Body of pancreas (tissue), 4 donors: ENCODE data around the gene FBRS. TPM values are rescaled to one million over a fixed set of nuclear protein-coding genes. Genes with fewer than 3 reads are reported as not detected.

ENCODE experiments used
- ATAC-seq: fragments of 150-250 bp; one replicate; pipeline ENCODE4 v1.9.1; 2016
- DNase-seq, 4 donors: peaks; one replicate each; pipeline ENCODE4 v3.0.0-alpha.2; 2019
- H3K27ac ChIP-seq, 4 donors: fragments of 200-600 bp; sonication (generic); 1 replicate in 3 of 4; 2 replicates in 1 of 4; pipeline versions ENCODE4 v1.5.1 to v1.6.1; 2016 to 2019; ENCODE audit warnings: mild to moderate bottlenecking in 1 of 4, mixed read lengths in 1 of 4, moderate library complexity in 1 of 4
- H3K27me3 ChIP-seq, 2 donors: fragments of 200-600 bp; sonication (generic); one replicate each; pipeline ENCODE4 v1.6.0; 2016; ENCODE audit warnings: mild to moderate bottlenecking in 1 of 2
- H3K36me3 ChIP-seq, 2 donors: fragments of 200-600 bp; sonication (generic); replicated peaks in 1 of 2; 2 replicates each; pipeline ENCODE4 v1.5.1; 2016; ENCODE audit warnings: low read depth in 2 of 2; ENCODE audit not compliant: insufficient read depth in 1 of 2
- H3K4me1 ChIP-seq: fragments of 200-600 bp; sonication (generic); one replicate; pipeline ENCODE4 v1.6.0; 2016
- H3K4me3 ChIP-seq, 2 donors: fragments of 200-600 bp; sonication (generic); 1 replicate in 1 of 2; 2 replicates in 1 of 2; pipeline ENCODE4 v1.5.1; 2016 to 2019
- H3K9me3 ChIP-seq, 3 donors: fragments of 200-600 bp; sonication (generic); 1 replicate in 2 of 3; 2 replicates in 1 of 3; pipeline ENCODE4 v1.5.1; 2016
- CTCF ChIP-seq, 7 experiments: fragments of 450-650 bp in 4 of 7; fragments of 200-600 bp in 3 of 7; sonication (generic) in 3 of 7; IDR thresholded peaks; one replicate each; pipeline ENCODE4 v1.5.1; 2016 to 2019; ENCODE audit warnings: antibody characterized with exemption in 7 of 7
- POLR2A ChIP-seq, 3 donors: fragments of 450-650 bp; IDR thresholded peaks; one replicate each; pipeline ENCODE4 v1.6.1; 2016; ENCODE audit warnings: antibody characterized with exemption in 3 of 3, mild to moderate bottlenecking in 2 of 3
- WGBS, 2 donors: methylation state at CpG; one replicate each; pipeline ENCODE4 v1.1.5; 2017; 5-methylcytosine and 5-hydroxymethylcytosine counted together
- intact Hi-C: fragments of 100-400 bp; cut with DNase I; formaldehyde crosslinking; loops from one replicate; pipeline ENCODE4 v1.15.1; 2023
- total RNA-seq, 2 donors: library from RNA; depleted of rRNA; stranded (reverse); fragments of >200 nt; gene quantifications; one replicate each; pipeline ENCODE4 v1.1.0, GENCODE V29; 2016

Gene FBRS
- total RNA-seq, 2 donors from 2014 or later, result 20.8 to 76.8 TPM

GRCh38 chr16:30654856-30655255 is 3.4 kb upstream of the FBRS start:
- intact Hi-C loops, result no loop called here
- Histone ChIP-seq H3K27ac (no peak overlapping the region), H3K9me3 (no peaks in the 10 kb centered on the region), H3K27me3 (no peaks in the 10 kb centered on the region), H3K4me1 (peaks cover 31% of the 10 kb centered on the region), H3K4me3 (no peak overlapping the region), H3K36me3 (peaks cover 0 to 8% of the 10 kb centered on the region in 2 donors)
- ATAC-seq (no peak), DNase-seq (no peak)
- 95 to 96% methylated on average over 15 to 18 of the region's 18 CpGs for WGBS, 2 donors
- TF ChIP-seq POLR2A (IDR thresholded peaks at IDR 0.05) (no peak), CTCF (IDR thresholded peaks at IDR 0.05) (no peak)

DNA sequence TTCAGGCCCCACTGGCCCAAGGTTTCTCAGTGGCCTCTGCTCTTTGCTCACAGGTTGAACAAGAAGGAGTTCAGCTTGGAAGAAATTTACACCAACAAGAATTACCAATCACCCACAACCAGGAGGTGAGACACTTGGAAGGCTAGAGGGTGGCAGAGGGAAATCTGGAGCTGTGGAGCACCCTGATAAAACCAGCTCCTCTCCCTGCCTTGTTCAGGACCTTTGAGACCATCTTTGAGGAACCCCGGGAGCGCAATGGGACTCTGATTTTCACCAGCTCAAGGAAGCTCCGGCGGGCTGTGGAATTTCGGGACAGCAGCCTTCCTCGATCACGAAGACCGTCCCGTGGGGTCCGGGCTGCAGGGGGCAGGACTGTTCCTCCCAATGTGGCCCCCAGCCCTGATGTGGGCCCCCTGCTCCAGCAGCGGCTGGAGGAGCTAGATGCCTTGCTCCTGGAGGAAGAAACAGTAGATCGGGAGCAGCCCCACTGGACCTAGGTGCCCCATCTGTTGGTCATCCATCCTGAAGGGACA is 2.4 kb upstream of the FBRS start:
- no peak overlapping the region for H3K27ac ChIP-seq
- peaks cover 37% of the 10 kb centered on the region for H3K4me1 ChIP-seq
- TF ChIP-seq CTCF (IDR thresholded peaks at IDR 0.05) (no peak), POLR2A (IDR thresholded peaks at IDR 0.05) (no peak)
- H3K27me3 ChIP-seq, result no peaks in the 10 kb centered on the region
- no peak overlapping the region for H3K4me3 ChIP-seq
- intact Hi-C loops, result no loop called here
- peaks cover 0 to 8% of the 10 kb centered on the region in 2 donors for H3K36me3 ChIP-seq
- DNase-seq (no peak), ATAC-seq (no peak)
- WGBS, 2 donors, result 93 to 94% methylated on average over 12 of the region's 12 CpGs
- H3K9me3 ChIP-seq, result no peaks in the 10 kb centered on the region

GRCh38 chr16:30656388-30656787 is 1.8 kb upstream of the FBRS start:
- DNase-seq (no peak), ATAC-seq (no peak)
- WGBS, 2 donors, result 91 to 92% methylated on average over 8 of the region's 8 CpGs
- Histone ChIP-seq H3K4me1 (peaks cover 42% of the 10 kb centered on the region), H3K9me3 (no peaks in the 10 kb centered on the region), H3K27me3 (no peaks in the 10 kb centered on the region), H3K27ac (peak overlapping the region; percentile 19 to 99 (median 84)), H3K36me3 (peaks cover 0 to 8% of the 10 kb centered on the region in 2 donors), H3K4me3 (no peak overlapping the region)
- intact Hi-C loops, result no loop called here
- TF ChIP-seq CTCF (IDR thresholded peaks at IDR 0.05) (no peak), POLR2A (IDR thresholded peaks at IDR 0.05) (no peak)

- Histone ChIP-seq H3K4me3 (no peak overlapping the region), H3K27ac (peak overlapping the region; percentile 19 to 99 (median 84)), H3K36me3 (peaks cover 0 to 8% of the 10 kb centered on the region in 2 donors), H3K9me3 (no peaks in the 10 kb centered on the region), H3K4me1 (peaks cover 44% of the 10 kb centered on the region), H3K27me3 (no peaks in the 10 kb centered on the region)
- TF ChIP-seq POLR2A (IDR thresholded peaks at IDR 0.05) (no peak), CTCF (IDR thresholded peaks at IDR 0.05) (no peak)
- DNase-seq, result no peak
- intact Hi-C loops, result no loop called here
- WGBS, 2 donors, result 27 to 54% methylated on average over 17 to 32 of the region's 32 CpGs
- ATAC-seq, result no peak
Observed at GRCh38 chr16:30656974-30657865, 1.0 kb upstream of the FBRS start.
